ENCODE data around the gene POLG.

- TF ChIP-seq CTCF (IDR thresholded peaks at IDR 0.05) (no peak), POLR2A (IDR thresholded peaks at IDR 0.05) (no peak)
Observed at GRCh38 chr15:89328398-89329254, 6.0 kb downstream of the POLG start.
